Measurements from ENCODE around the gene BLOC1S3.

BLOC1S3 gene

DNA sequence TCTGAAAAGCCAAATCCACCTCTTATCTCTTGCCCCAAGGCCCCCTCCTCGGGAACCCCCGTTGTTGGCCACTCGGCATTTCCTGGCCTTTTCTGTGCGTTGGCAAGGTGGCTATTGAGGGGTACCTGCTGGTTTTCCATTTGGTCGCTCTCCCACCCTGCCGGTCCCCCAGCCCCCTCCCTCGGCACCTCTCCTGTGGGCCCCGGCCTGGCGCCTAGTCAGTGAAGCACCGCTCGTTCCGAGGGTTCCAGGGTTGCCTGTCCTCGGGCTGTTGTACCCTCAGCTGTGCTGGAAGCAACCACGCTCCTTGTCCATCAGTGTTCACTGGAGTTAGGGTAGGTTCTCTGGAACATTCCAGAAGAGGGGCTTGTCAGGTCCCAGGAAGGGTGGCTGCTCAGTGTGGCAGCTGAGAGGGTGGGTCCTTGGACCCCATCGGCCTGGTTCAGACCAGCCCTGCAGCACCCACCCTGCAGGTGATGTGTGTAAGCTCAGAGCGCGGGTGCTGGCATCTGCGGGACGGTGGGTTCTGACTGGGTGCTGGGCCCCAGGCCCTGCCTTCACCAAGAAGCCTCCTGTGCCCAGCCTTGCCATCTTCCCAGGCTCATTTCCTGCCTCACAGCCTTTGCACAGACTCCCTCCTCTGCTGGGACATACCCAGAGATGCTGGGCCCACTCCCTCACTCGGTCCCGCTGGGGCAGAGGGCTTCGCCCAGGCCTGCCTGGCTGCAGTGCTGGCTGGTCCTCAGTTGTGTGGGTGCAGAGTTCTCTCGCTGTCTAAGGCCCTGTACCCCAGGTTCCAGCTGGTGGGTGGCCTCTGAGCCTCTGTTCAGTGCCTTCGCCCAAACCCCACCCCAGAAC lies 39.1 kb upstream of the BLOC1S3 start:
- Histone ChIP-seq H3K36me3 (ENCODE audit: insufficient read depth, low read length) (peaks cover 18% of the 10 kb centered on the region), H3K27me3 (ENCODE audit: insufficient read depth, low read length) (no peaks in the 10 kb centered on the region), H3K9me3 (ENCODE audit: insufficient read depth, low read depth, low read length) (no peaks in the 10 kb centered on the region), H3K9ac (ENCODE audit: low read depth, low read length) (no peak overlapping the region; the same call in 1 of the 2 replicates), H3K27ac (ENCODE audit: low read depth, low read length) (no peak overlapping the region), H3K4me1 (ENCODE audit: insufficient read depth, low read length) (peaks cover 11% of the 10 kb centered on the region), H3K4me3 (ENCODE audit: low read length) (no peak overlapping the region)
- WGBS = 95% methylated on average over 24 of the region's 24 CpGs

DNA sequence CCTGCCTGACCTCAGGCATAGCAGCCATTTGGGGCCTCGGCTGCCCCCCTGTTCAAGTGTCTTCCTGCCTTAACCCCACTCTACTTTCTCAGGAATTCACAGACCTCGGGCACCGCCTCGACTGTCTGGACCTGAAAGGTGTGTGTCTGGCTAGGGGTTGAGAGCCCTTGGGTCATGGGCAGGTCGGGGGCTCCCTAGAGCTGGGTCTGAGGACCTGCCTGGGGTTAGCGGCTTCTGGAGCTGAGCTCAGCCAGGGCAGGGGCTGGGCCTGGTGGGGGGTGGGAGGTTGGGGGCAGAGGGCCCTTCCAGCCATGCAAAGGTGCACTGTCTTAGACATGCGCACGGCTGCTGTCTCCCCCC lies 38.5 kb upstream of the BLOC1S3 start:
- no peak overlapping the region for H3K4me3 ChIP-seq (ENCODE audit: low read length)
- no peaks in the 10 kb centered on the region for H3K27me3 ChIP-seq (ENCODE audit: insufficient read depth, low read length)
- peaks cover 18% of the 10 kb centered on the region for H3K36me3 ChIP-seq (ENCODE audit: insufficient read depth, low read length)
- 95% methylated on average over 8 of the region's 8 CpGs for WGBS
- no peaks in the 10 kb centered on the region for H3K9me3 ChIP-seq (ENCODE audit: insufficient read depth, low read depth, low read length)
- no peak overlapping the region for H3K27ac ChIP-seq (ENCODE audit: low read depth, low read length)
- no peak overlapping the region for H3K9ac ChIP-seq (ENCODE audit: low read depth, low read length)
- peaks cover 11% of the 10 kb centered on the region for H3K4me1 ChIP-seq (ENCODE audit: insufficient read depth, low read length)

- WGBS = 95% methylated on average over 11 of the region's 11 CpGs
- no peak overlapping the region for H3K9ac ChIP-seq (ENCODE audit: low read depth, low read length)
- H3K4me1 ChIP-seq (ENCODE audit: insufficient read depth, low read length) = peaks cover 11% of the 10 kb centered on the region
- peaks cover 18% of the 10 kb centered on the region for H3K36me3 ChIP-seq (ENCODE audit: insufficient read depth, low read length)
- no peak overlapping the region for H3K27ac ChIP-seq (ENCODE audit: low read depth, low read length)
- no peaks in the 10 kb centered on the region for H3K27me3 ChIP-seq (ENCODE audit: insufficient read depth, low read length)
- H3K9me3 ChIP-seq (ENCODE audit: insufficient read depth, low read depth, low read length) = no peaks in the 10 kb centered on the region
- no peak overlapping the region for H3K4me3 ChIP-seq (ENCODE audit: low read length)
These were observed 38.1 kb upstream of the BLOC1S3 start for GRCh38 chr19:45140533-45140932.

DNA sequence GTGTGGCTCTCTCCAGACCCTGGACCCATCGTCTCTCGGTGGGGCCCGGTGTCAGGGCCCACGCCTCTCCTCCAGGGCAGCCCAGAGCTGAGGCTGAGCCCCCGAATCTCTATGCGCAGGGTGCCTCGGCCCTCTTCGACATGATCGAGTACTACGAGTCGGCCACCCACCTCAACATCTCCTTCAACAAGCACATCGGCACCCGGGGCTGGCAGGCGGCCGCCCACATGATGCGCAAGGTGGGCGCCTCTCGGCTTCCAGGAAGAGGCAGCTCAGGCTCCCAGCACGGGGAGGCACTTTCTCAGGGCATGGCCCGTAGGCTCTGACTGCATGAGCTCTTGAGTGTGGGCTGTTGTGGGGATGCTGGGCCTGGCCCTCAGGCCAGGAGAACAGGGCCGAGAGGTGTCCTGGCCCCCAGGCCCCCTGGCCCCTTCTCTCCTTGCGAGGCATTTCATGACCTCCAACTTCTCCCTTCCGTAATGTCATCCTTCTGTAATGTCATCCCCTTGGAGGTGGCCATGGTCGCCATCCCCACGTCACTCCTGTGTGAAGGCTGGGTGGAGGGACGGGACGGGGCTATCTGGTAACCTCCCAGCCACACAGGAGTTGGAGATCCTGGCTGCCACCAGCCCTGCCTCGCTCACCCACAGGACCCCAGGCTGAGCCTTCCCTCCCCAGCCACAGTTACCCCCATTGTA lies 37.2 kb upstream of the BLOC1S3 start:
- H3K27me3 ChIP-seq (ENCODE audit: insufficient read depth, low read length) = no peaks in the 10 kb centered on the region
- no peaks in the 10 kb centered on the region for H3K9me3 ChIP-seq (ENCODE audit: insufficient read depth, low read depth, low read length)
- H3K4me1 ChIP-seq (ENCODE audit: insufficient read depth, low read length) = peaks cover 6% of the 10 kb centered on the region; the same call in 1 of the 2 replicates
- peaks cover 18% of the 10 kb centered on the region for H3K36me3 ChIP-seq (ENCODE audit: insufficient read depth, low read length)
- H3K27ac ChIP-seq (ENCODE audit: low read depth, low read length) = no peak overlapping the region
- H3K4me3 ChIP-seq (ENCODE audit: low read length) = no peak overlapping the region
- WGBS = 94% methylated on average over 28 of the region's 28 CpGs
- H3K9ac ChIP-seq (ENCODE audit: low read depth, low read length) = no peak overlapping the region

GRCh38 chr19:45142016-45142725 lies 36.4 kb upstream of the BLOC1S3 start:
- Histone ChIP-seq H3K27ac (ENCODE audit: low read depth, low read length) (no peak overlapping the region), H3K27me3 (ENCODE audit: insufficient read depth, low read length) (no peaks in the 10 kb centered on the region), H3K4me1 (ENCODE audit: insufficient read depth, low read length) (peaks cover 5% of the 10 kb centered on the region; the same call in 1 of the 2 replicates), H3K36me3 (ENCODE audit: insufficient read depth, low read length) (peaks cover 18% of the 10 kb centered on the region), H3K4me3 (ENCODE audit: low read length) (no peak overlapping the region), H3K9me3 (ENCODE audit: insufficient read depth, low read depth, low read length) (no peaks in the 10 kb centered on the region), H3K9ac (ENCODE audit: low read depth, low read length) (no peak overlapping the region)
- 94% methylated on average over 33 of the region's 33 CpGs for WGBS

GRCh38 chr19:45142726-45143110 lies 35.9 kb upstream of the BLOC1S3 start:
- no peak overlapping the region for H3K9ac ChIP-seq (ENCODE audit: low read depth, low read length)
- H3K4me1 ChIP-seq (ENCODE audit: insufficient read depth, low read length) = peaks cover 4% of the 10 kb centered on the region; the same call in 1 of the 2 replicates
- WGBS = 91% methylated on average over 9 of the region's 9 CpGs
- no peaks in the 10 kb centered on the region for H3K9me3 ChIP-seq (ENCODE audit: insufficient read depth, low read depth, low read length)
- H3K27me3 ChIP-seq (ENCODE audit: insufficient read depth, low read length) = no peaks in the 10 kb centered on the region
- H3K27ac ChIP-seq (ENCODE audit: low read depth, low read length) = no peak overlapping the region
- H3K36me3 ChIP-seq (ENCODE audit: insufficient read depth, low read length) = peaks cover 18% of the 10 kb centered on the region
- no peak overlapping the region for H3K4me3 ChIP-seq (ENCODE audit: low read length)

DNA sequence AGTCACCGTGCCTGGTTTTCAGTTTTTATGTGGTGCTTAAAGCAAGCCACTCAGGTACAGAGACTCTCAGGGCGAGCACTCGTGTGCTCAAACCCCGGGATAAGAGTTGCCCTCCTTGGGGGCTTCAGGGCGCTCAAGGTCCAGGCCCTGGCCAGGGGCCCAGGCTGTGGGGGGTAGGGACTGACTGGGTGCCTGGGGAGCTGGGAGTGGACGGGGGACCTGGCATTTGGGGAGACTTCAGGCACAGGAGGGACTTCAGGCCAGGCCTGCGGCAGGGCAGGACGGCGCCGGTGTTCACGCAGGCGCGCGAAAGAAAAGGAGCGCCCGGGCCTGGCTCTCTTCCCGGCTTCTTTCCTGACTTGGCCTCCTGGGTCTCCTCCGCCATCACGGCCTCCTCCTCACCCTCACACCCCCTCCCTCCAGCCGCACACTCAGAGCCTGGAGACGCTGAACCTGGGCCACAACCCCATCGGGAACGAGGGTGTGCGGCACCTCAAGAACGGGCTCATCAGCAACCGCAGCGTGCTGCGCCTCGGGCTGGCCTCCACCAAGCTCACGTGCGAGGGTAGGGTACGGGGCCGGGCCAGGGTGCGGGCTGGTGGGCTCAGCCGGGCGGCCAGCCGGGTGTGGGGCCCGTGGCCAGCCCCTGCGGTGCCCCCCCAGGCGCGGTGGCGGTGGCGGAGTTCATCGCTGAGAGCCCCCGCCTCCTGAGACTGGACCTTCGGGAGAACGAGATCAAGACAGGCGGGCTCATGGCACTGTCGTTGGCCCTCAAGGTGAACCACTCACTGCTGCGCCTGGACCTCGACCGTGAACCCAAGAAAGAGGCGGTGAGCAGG lies 33.9 kb upstream of the BLOC1S3 start:
- H3K9me3 ChIP-seq (ENCODE audit: insufficient read depth, low read depth, low read length) = no peaks in the 10 kb centered on the region
- no peak overlapping the region for H3K4me3 ChIP-seq (ENCODE audit: low read length)
- WGBS = 96% methylated on average over 53 of the region's 53 CpGs
- H3K4me1 ChIP-seq (ENCODE audit: insufficient read depth, low read length) = no peaks in the 10 kb centered on the region
- H3K27ac ChIP-seq (ENCODE audit: low read depth, low read length) = no peak overlapping the region
- peaks cover 18% of the 10 kb centered on the region for H3K36me3 ChIP-seq (ENCODE audit: insufficient read depth, low read length)
- H3K27me3 ChIP-seq (ENCODE audit: insufficient read depth, low read length) = no peaks in the 10 kb centered on the region
- H3K9ac ChIP-seq (ENCODE audit: low read depth, low read length) = no peak overlapping the region

GRCh38 chr19:45145270-45146189 lies 33.1 kb upstream of the BLOC1S3 start:
- H3K27ac ChIP-seq (ENCODE audit: low read depth, low read length) = no peak overlapping the region
- WGBS = 96% methylated on average over 49 of the region's 54 CpGs
- no peaks in the 10 kb centered on the region for H3K9me3 ChIP-seq (ENCODE audit: insufficient read depth, low read depth, low read length)
- no peaks in the 10 kb centered on the region for H3K27me3 ChIP-seq (ENCODE audit: insufficient read depth, low read length)
- no peak overlapping the region for H3K4me3 ChIP-seq (ENCODE audit: low read length)
- no peaks in the 10 kb centered on the region for H3K4me1 ChIP-seq (ENCODE audit: insufficient read depth, low read length)
- H3K36me3 ChIP-seq (ENCODE audit: insufficient read depth, low read length) = peaks cover 18% of the 10 kb centered on the region
- H3K9ac ChIP-seq (ENCODE audit: low read depth, low read length) = no peak overlapping the region

GRCh38 chr19:45146251-45146650 lies 32.3 kb upstream of the BLOC1S3 start:
- H3K9me3 ChIP-seq (ENCODE audit: insufficient read depth, low read depth, low read length) = no peaks in the 10 kb centered on the region
- H3K27ac ChIP-seq (ENCODE audit: low read depth, low read length) = no peak overlapping the region
- H3K4me1 ChIP-seq (ENCODE audit: insufficient read depth, low read length) = no peaks in the 10 kb centered on the region
- no peaks in the 10 kb centered on the region for H3K27me3 ChIP-seq (ENCODE audit: insufficient read depth, low read length)
- no peak overlapping the region for H3K9ac ChIP-seq (ENCODE audit: low read depth, low read length)
- 93% methylated on average over 13 of the region's 13 CpGs for WGBS
- H3K36me3 ChIP-seq (ENCODE audit: insufficient read depth, low read length) = peaks cover 18% of the 10 kb centered on the region
- H3K4me3 ChIP-seq (ENCODE audit: low read length) = no peak overlapping the region

DNA sequence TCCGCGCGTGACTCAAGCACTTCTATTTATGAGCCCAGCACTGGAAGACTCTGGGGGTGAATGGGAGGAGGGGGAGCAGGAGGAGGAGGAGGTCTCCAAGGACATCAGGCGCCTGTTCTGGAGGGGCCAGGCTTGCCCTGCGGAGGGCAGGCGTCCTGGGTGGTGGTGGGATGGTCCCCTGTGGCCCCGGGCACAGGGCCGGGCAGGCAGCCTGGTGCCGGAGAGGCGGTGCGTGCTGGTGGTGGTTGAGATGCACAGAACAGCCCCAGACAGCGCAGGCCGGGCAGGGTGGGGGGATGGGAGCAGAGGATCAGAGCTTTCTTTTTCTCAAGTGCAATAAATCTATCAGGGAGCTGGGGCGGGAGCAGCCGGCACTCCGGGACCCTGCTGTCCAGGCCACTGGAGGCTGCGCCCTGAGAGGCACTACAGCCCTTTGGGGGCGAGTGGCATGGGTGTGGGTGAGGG lies 31.8 kb upstream of the BLOC1S3 start:
- Histone ChIP-seq H3K4me1 (ENCODE audit: insufficient read depth, low read length) (no peaks in the 10 kb centered on the region), H3K9me3 (ENCODE audit: insufficient read depth, low read depth, low read length) (no peaks in the 10 kb centered on the region), H3K4me3 (ENCODE audit: low read length) (no peak overlapping the region), H3K27ac (ENCODE audit: low read depth, low read length) (no peak overlapping the region), H3K9ac (ENCODE audit: low read depth, low read length) (no peak overlapping the region), H3K36me3 (ENCODE audit: insufficient read depth, low read length) (peaks cover 12% of the 10 kb centered on the region), H3K27me3 (ENCODE audit: insufficient read depth, low read length) (peaks cover 5% of the 10 kb centered on the region; the same call in 1 of the 2 replicates)
- WGBS = 97% methylated on average over 18 of the region's 18 CpGs
